ENCODE results near the gene PEPD.
A peak's percentile ranks its signal among the peaks of the same experiment; 100 is the strongest.

Gene PEPD

GRCh38 chr19:33545217-33545981 is 23.8 kb upstream of the PEPD start:
- no peak for DNase-seq

GRCh38 chr19:33535226-33535625 is 13.6 kb upstream of the PEPD start:
- DNase-seq = no peak

GRCh38 chr19:33532859-33533460 is 11.4 kb upstream of the PEPD start:
- no peak for DNase-seq

- DNase-seq = no peak
Observed at GRCh38 chr19:33530842-33531241, 9.3 kb upstream of the PEPD start.

GRCh38 chr19:33530296-33530695 is 8.7 kb upstream of the PEPD start:
- DNase-seq = no peak

- DNase-seq = no peak
Observed at GRCh38 chr19:33529094-33529676, 7.6 kb upstream of the PEPD start.

- no peak for DNase-seq
Observed at GRCh38 chr19:33528404-33528803, 6.8 kb upstream of the PEPD start.

GRCh38 chr19:33527125-33527524 is 5.5 kb upstream of the PEPD start:
- DNase-seq = no peak

- DNase-seq = no peak
Observed at GRCh38 chr19:33524024-33524664, 2.6 kb upstream of the PEPD start.

- DNase-seq = no peak
Observed at GRCh38 chr19:33523167-33523566, 1.6 kb upstream of the PEPD start.

- DNase-seq = no peak
Observed at GRCh38 chr19:33522371-33522662, 726 bp upstream of the PEPD start.

GRCh38 chr19:33520844-33521479 is 629 bp downstream of the PEPD start:
- no peak for DNase-seq

- DNase-seq = no peak
Observed at GRCh38 chr19:33520048-33520643, 1.4 kb downstream of the PEPD start.

- no peak for DNase-seq
Observed at GRCh38 chr19:33519416-33519815, 2.2 kb downstream of the PEPD start.

- DNase-seq = no peak
Observed at GRCh38 chr19:33518541-33518940, 3.0 kb downstream of the PEPD start.

GRCh38 chr19:33517922-33518321 is 3.7 kb downstream of the PEPD start:
- DNase-seq = no peak

GRCh38 chr19:33515921-33516320 is 5.7 kb downstream of the PEPD start:
- no peak for DNase-seq

- DNase-seq = peak; percentile 17
Observed at GRCh38 chr19:33514885-33515551, 6.6 kb downstream of the PEPD start.

GRCh38 chr19:33513424-33513823 is 8.2 kb downstream of the PEPD start:
- no peak for DNase-seq

GRCh38 chr19:33512580-33513137 is 8.9 kb downstream of the PEPD start:
- no peak for DNase-seq

GRCh38 chr19:33512021-33512420 is 9.6 kb downstream of the PEPD start:
- DNase-seq = no peak

GRCh38 chr19:33511346-33511745 is 10.2 kb downstream of the PEPD start:
- no peak for DNase-seq
